Colonic mucosa (tissue), 4 donors: ENCODE results near the gene STEAP4. TPM values are rescaled to one million over a fixed set of nuclear protein-coding genes. Genes with fewer than 3 reads are reported as not detected.
"Not testable (repeated sequence)": the region's sequence is repeated elsewhere in the genome, so short reads cannot be mapped to it uniquely, and the experiment has no call there.

Experiments used
- DNase-seq: peaks from one replicate; pipeline ENCODE4 v3.0.0-alpha.2; 2020
- H3K27ac ChIP-seq: fragments of 200-600 bp; one replicate; pipeline ENCODE4 v1.8.0; 2021
- H3K27me3 ChIP-seq: fragments of 200-600 bp; one replicate; pipeline ENCODE4 v1.8.0; 2021
- H3K36me3 ChIP-seq: fragments of 200-600 bp; one replicate; pipeline ENCODE4 v1.8.0; 2021
- H3K4me1 ChIP-seq: fragments of 200-600 bp; one replicate; pipeline ENCODE4 v1.8.0; 2021; ENCODE audit warnings: mild to moderate bottlenecking
- H3K4me3 ChIP-seq: fragments of 200-600 bp; one replicate; pipeline ENCODE4 v1.8.0; 2021
- H3K9ac ChIP-seq, 2 donors: one replicate each; pipeline ENCODE4 v1.7.0; 2013; ENCODE audit warnings: control low read depth in 2 of 2, low read depth in 2 of 2, low read length in 2 of 2
- H3K9me3 ChIP-seq: fragments of 200-600 bp; one replicate; pipeline ENCODE4 v1.8.0; 2021
- CTCF ChIP-seq: fragments of 200-600 bp; IDR thresholded peaks from one replicate; pipeline ENCODE4 v1.8.0; 2022; ENCODE audit warnings: antibody characterized with exemption, mild to moderate bottlenecking
- intact Hi-C: fragments of 100-400 bp; cut with DNase I; formaldehyde crosslinking; loops from one replicate; pipeline ENCODE4 v1.14.1; 2022
- total RNA-seq, 2 donors: library from RNA; stranded (reverse); fragmentation: NEBNext Ultra II Directional in 1 of 2; extraction: Animal tissue kit (Norgen Biotek cat#: 25700) in 1 of 2; gene quantifications; one replicate each; pipeline ENCODE4 v1.2.1, GENCODE V29; 2021
- donor health status: healthy.
- donor health status: DM: no; HTN: no; CAD: no.
- donor health status: DM: no; HTN: no; CAD: no.

The STEAP4 gene
- total RNA-seq, 2 donors from 2014 or later = 3.1 to 3.5 TPM

GRCh38 chr7:88262562-88262961 lies 44.1 kb downstream of the STEAP4 start:
- no peaks in the 10 kb centered on the region for H3K4me1 ChIP-seq
- TF ChIP-seq CTCF = no peak
- no peak overlapping the region for H3K27ac ChIP-seq
- no peaks in the 10 kb centered on the region for H3K27me3 ChIP-seq
- no peaks in the 10 kb centered on the region for H3K9me3 ChIP-seq
- intact Hi-C loops = no loop called here
- no peaks in the 10 kb centered on the region for H3K36me3 ChIP-seq
- H3K9ac ChIP-seq = no peak overlapping the region
- DNase-seq = no peak
- no peak overlapping the region for H3K4me3 ChIP-seq

GRCh38 chr7:88260719-88261118 lies 46.0 kb downstream of the STEAP4 start:
- H3K27ac ChIP-seq = no peak overlapping the region
- no peak overlapping the region for H3K4me3 ChIP-seq
- H3K4me1 ChIP-seq = no peaks in the 10 kb centered on the region

GRCh38 chr7:88259656-88260380 lies 46.9 kb downstream of the STEAP4 start:
- no peaks in the 10 kb centered on the region for H3K4me1 ChIP-seq
- H3K36me3 ChIP-seq = no peaks in the 10 kb centered on the region
- no peak overlapping the region for H3K27ac ChIP-seq
- no peak for TF ChIP-seq CTCF
- no peak for DNase-seq
- H3K27me3 ChIP-seq = no peaks in the 10 kb centered on the region
- H3K9ac ChIP-seq = no peak overlapping the region
- intact Hi-C loops = no loop called here
- no peak overlapping the region for H3K4me3 ChIP-seq
- no peaks in the 10 kb centered on the region for H3K9me3 ChIP-seq

More at GRCh38 chr7:88260719-88261118, 46.0 kb downstream of the STEAP4 start:
- no peak for DNase-seq
- Histone ChIP-seq H3K9me3 (no peaks in the 10 kb centered on the region), H3K9ac (no peak overlapping the region), H3K36me3 (no peaks in the 10 kb centered on the region), H3K27me3 (no peaks in the 10 kb centered on the region)
- no peak for TF ChIP-seq CTCF
- intact Hi-C loops = no loop called here

GRCh38 chr7:88258296-88258695 lies 48.4 kb downstream of the STEAP4 start:
- H3K4me1 ChIP-seq, intact Hi-C loops, H3K27me3 ChIP-seq: not testable (repeated sequence)

GRCh38 chr7:88256906-88257305 lies 49.8 kb downstream of the STEAP4 start:
- H3K36me3 ChIP-seq = no peaks in the 10 kb centered on the region
- H3K27ac ChIP-seq = no peak overlapping the region
- intact Hi-C loops = no loop called here
- DNase-seq = no peak
- no peak overlapping the region for H3K4me3 ChIP-seq
- no peaks in the 10 kb centered on the region for H3K27me3 ChIP-seq
- H3K4me1 ChIP-seq = no peaks in the 10 kb centered on the region
- no peak overlapping the region for H3K9ac ChIP-seq
- H3K9me3 ChIP-seq = no peaks in the 10 kb centered on the region
- no peak for TF ChIP-seq CTCF

More at GRCh38 chr7:88258296-88258695, 48.4 kb downstream of the STEAP4 start:
- not testable (repeated sequence) for H3K9ac ChIP-seq, H3K9me3 ChIP-seq, H3K4me3 ChIP-seq, DNase-seq, H3K36me3 ChIP-seq, H3K27ac ChIP-seq

- intact Hi-C loops = no loop called here
- DNase-seq = no peak
- Histone ChIP-seq H3K4me1 (no peaks in the 10 kb centered on the region), H3K27ac (no peak overlapping the region), H3K36me3 (no peaks in the 10 kb centered on the region), H3K9me3 (no peaks in the 10 kb centered on the region), H3K9ac (no peak overlapping the region), H3K4me3 (no peak overlapping the region), H3K27me3 (no peaks in the 10 kb centered on the region)
- no peak for TF ChIP-seq CTCF
Measured at GRCh38 chr7:88254721-88255424, 51.8 kb downstream of the STEAP4 start.
